ENCODE measurements around the gene NACC1.

DNA sequence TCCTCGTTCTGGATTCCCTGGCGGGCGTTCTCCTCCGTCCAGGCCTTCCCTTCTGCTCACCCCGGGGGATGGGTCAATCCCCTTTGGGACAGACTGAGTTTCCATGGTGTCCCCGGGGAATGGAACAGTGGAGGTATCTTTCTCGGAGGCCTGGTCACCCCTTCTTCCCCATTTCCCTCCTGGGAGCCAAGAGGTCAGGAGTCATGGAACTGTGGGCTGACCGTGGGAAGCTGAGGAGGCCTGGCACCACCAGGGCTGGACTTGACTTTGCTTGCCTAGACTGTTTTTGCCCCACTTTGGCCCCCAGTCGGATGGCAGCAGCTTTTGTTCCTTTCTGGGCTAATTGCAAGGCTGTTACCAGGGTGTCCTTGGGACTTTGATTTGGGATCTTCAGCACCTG, 2.0 kb downstream of the NACC1 start:
- TF ChIP-seq, protein P1, sequence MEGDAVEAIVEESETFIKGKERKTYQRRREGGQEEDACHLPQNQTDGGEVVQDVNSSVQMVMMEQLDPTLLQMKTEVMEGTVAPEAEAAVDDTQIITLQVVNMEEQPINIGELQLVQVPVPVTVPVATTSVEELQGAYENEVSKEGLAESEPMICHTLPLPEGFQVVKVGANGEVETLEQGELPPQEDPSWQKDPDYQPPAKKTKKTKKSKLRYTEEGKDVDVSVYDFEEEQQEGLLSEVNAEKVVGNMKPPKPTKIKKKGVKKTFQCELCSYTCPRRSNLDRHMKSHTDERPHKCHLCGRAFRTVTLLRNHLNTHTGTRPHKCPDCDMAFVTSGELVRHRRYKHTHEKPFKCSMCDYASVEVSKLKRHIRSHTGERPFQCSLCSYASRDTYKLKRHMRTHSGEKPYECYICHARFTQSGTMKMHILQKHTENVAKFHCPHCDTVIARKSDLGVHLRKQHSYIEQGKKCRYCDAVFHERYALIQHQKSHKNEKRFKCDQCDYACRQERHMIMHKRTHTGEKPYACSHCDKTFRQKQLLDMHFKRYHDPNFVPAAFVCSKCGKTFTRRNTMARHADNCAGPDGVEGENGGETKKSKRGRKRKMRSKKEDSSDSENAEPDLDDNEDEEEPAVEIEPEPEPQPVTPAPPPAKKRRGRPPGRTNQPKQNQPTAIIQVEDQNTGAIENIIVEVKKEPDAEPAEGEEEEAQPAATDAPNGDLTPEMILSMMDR (IDR thresholded peaks at IDR 0.05; ENCODE audit: extremely low read depth in 1 of 2, insufficient read depth in 1 of 2, low read depth in 1 of 2, low read length in 2 of 2) = no peak
- TF ChIP-seq POLR2A (IDR thresholded peaks at IDR 0.05; ENCODE audit: low read depth, low read length) = no peak
